Activated naive CD8-positive, alpha-beta T cell treated with anti-CD3 and anti-CD28 coated beads, Interleukin-2, amount 50 U/mL, for 24 hours (primary cell): Measurements from ENCODE around the gene CRISP3.

Experiments used
- ATAC-seq: fragments of 150-1000 bp; cut with Tn5 transposase; one replicate; pipeline ENCODE4 v1.10.0; 2021
- DNase-seq: peaks from one replicate; pipeline ENCODE4 v3.0.0; 2021
- H3K27ac Mint-ChIP-seq: one replicate; pipeline ENCODE4 v1.8.0; 2021; ENCODE audit warnings: mild to moderate bottlenecking, mixed read lengths
- H3K27me3 Mint-ChIP-seq: one replicate; pipeline ENCODE4 v1.8.0; 2021; ENCODE audit warnings: mixed read lengths
- H3K36me3 Mint-ChIP-seq: one replicate; pipeline ENCODE4 v1.8.0; 2021; ENCODE audit warnings: low read depth, mixed read lengths
- H3K4me1 Mint-ChIP-seq: one replicate; pipeline ENCODE4 v1.8.0; 2021; ENCODE audit warnings: mixed read lengths
- H3K4me3 Mint-ChIP-seq: one replicate; pipeline ENCODE4 v1.8.0; 2021; ENCODE audit warnings: mild to moderate bottlenecking, moderate library complexity, mixed read lengths
- H3K9me3 Mint-ChIP-seq: one replicate; pipeline ENCODE4 v1.8.0; 2021; ENCODE audit warnings: mixed read lengths

Gene CRISP3, protein sequence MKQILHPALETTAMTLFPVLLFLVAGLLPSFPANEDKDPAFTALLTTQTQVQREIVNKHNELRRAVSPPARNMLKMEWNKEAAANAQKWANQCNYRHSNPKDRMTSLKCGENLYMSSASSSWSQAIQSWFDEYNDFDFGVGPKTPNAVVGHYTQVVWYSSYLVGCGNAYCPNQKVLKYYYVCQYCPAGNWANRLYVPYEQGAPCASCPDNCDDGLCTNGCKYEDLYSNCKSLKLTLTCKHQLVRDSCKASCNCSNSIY

GRCh38 chr6:49744259-49744658, at the start of gene CRISP3:
TSS of gene CRISP3 (minus strand) at chr6:49744388. CDS start at chr6:49744367, 21 bp downstream.
- no peaks in the 10 kb centered on the region for H3K9me3 Mint-ChIP-seq
- ATAC-seq (no peak), DNase-seq (no peak)
- no peak within 1 kb of the TSS for H3K27ac Mint-ChIP-seq
- no peaks in the 10 kb centered on the region for H3K27me3 Mint-ChIP-seq
- H3K36me3 Mint-ChIP-seq: no peaks in the 10 kb centered on the region
- no peak within 1 kb of the TSS for H3K4me3 Mint-ChIP-seq
- H3K4me1 Mint-ChIP-seq: no peaks in the 10 kb centered on the region

- Mint-ChIP-seq H3K4me3 (no peak overlapping the region), H3K9me3 (peaks cover 4% of the 10 kb centered on the region), H3K27me3 (no peaks in the 10 kb centered on the region), H3K27ac (no peak overlapping the region), H3K36me3 (no peaks in the 10 kb centered on the region), H3K4me1 (no peaks in the 10 kb centered on the region)
- no peak for DNase-seq
- ATAC-seq: no peak
Measured at GRCh38 chr6:49790341-49790740, 46.2 kb upstream of the CRISP3 start.

- Mint-ChIP-seq H3K9me3 (peaks cover 4% of the 10 kb centered on the region), H3K4me3 (no peak within 1 kb of the TSS), H3K27me3 (no peaks in the 10 kb centered on the region), H3K4me1 (no peaks in the 10 kb centered on the region), H3K36me3 (no peaks in the 10 kb centered on the region), H3K27ac (no peak within 1 kb of the TSS)
- ATAC-seq: no peak
- no peak for DNase-seq
Measured at GRCh38 chr6:49787176-49787575, 43.0 kb upstream of the CRISP3 start, which contains the start of gene PGK2. TSS of gene PGK2 (minus strand) at chr6:49787285. CDS start at chr6:49787187, 98 bp downstream.

GRCh38 chr6:49784272-49784671, 40.1 kb upstream of the CRISP3 start:
- H3K4me1 Mint-ChIP-seq: no peaks in the 10 kb centered on the region

GRCh38 chr6:49782725-49783124, 38.5 kb upstream of the CRISP3 start:
- Mint-ChIP-seq H3K27ac (no peak overlapping the region), H3K4me3 (no peak overlapping the region), H3K36me3 (no peaks in the 10 kb centered on the region), H3K27me3 (no peaks in the 10 kb centered on the region), H3K9me3 (no peaks in the 10 kb centered on the region), H3K4me1 (no peaks in the 10 kb centered on the region)
- no peak for DNase-seq
- no peak for ATAC-seq

More at GRCh38 chr6:49784272-49784671, 40.1 kb upstream of the CRISP3 start:
- DNase-seq (no peak), ATAC-seq (no peak)
- Mint-ChIP-seq H3K27me3 (no peaks in the 10 kb centered on the region), H3K4me3 (no peak overlapping the region), H3K27ac (no peak overlapping the region), H3K9me3 (peaks cover 2% of the 10 kb centered on the region), H3K36me3 (no peaks in the 10 kb centered on the region)

DNA sequence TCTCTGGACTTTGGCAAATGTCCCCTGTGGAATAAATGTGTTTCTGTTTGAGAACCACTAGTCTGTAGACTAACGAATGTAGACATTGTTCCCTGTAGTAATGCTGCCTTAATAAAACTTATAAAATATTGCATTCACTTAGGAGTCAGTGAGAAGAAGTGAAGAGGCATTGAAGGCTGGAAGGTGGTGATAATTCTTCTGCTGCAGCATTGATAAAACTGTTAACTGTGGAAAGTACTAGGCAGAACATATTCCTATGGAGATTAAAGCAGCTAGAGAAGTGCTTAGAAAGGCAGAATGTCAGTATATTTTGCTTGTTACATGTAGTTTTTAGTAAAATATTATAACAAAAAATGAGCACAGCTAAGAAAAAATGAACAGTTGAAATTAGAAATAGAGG, 38.1 kb upstream of the CRISP3 start:
- ATAC-seq (no peak), DNase-seq (no peak)
- H3K4me3 Mint-ChIP-seq: no peak overlapping the region
- H3K4me1 Mint-ChIP-seq: no peaks in the 10 kb centered on the region
- no peaks in the 10 kb centered on the region for H3K36me3 Mint-ChIP-seq
- no peak overlapping the region for H3K27ac Mint-ChIP-seq
- H3K27me3 Mint-ChIP-seq: no peaks in the 10 kb centered on the region
- no peaks in the 10 kb centered on the region for H3K9me3 Mint-ChIP-seq

GRCh38 chr6:49776444-49776843, 32.3 kb upstream of the CRISP3 start:
- H3K9me3 Mint-ChIP-seq: peaks cover 6% of the 10 kb centered on the region
- no peaks in the 10 kb centered on the region for H3K36me3 Mint-ChIP-seq
- H3K4me1 Mint-ChIP-seq: no peaks in the 10 kb centered on the region
- no peak for DNase-seq
- ATAC-seq: no peak
- no peak overlapping the region for H3K27ac Mint-ChIP-seq
- H3K27me3 Mint-ChIP-seq: no peaks in the 10 kb centered on the region
- no peak overlapping the region for H3K4me3 Mint-ChIP-seq

DNA sequence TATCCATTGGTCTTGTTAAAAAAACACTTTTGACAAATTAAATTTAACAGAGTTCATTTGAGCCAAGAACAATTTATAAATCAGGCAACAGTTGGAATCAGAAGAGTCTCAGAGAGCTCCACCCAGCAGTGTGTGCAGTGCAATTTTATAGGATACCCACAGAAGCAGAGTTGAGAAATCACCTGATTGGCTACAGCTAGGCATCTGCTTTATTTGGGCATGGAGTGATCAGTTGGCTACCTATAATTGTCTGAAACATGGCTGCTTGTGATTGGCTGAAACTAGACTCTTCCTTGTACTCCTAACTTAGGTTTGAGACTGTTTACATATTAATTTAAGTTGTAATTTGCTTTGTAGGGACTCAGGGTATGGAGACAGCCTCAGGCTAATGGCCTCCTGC, 30.9 kb upstream of the CRISP3 start:
- peaks cover 6% of the 10 kb centered on the region for H3K9me3 Mint-ChIP-seq
- no peaks in the 10 kb centered on the region for H3K36me3 Mint-ChIP-seq
- no peak for DNase-seq
- no peaks in the 10 kb centered on the region for H3K4me1 Mint-ChIP-seq
- H3K4me3 Mint-ChIP-seq: no peak overlapping the region
- no peak overlapping the region for H3K27ac Mint-ChIP-seq
- no peaks in the 10 kb centered on the region for H3K27me3 Mint-ChIP-seq
- ATAC-seq: no peak

GRCh38 chr6:49772285-49772684, 28.1 kb upstream of the CRISP3 start:
- Mint-ChIP-seq H3K4me1 (no peaks in the 10 kb centered on the region), H3K4me3 (no peak overlapping the region), H3K36me3 (no peaks in the 10 kb centered on the region), H3K27ac (no peak overlapping the region), H3K9me3 (peaks cover 6% of the 10 kb centered on the region), H3K27me3 (no peaks in the 10 kb centered on the region)
- no peak for DNase-seq
- ATAC-seq: no peak

- no peak for DNase-seq
- no peak overlapping the region for H3K4me3 Mint-ChIP-seq
- peaks cover 5% of the 10 kb centered on the region for H3K9me3 Mint-ChIP-seq
- no peaks in the 10 kb centered on the region for H3K36me3 Mint-ChIP-seq
- no peak overlapping the region for H3K27ac Mint-ChIP-seq
- no peaks in the 10 kb centered on the region for H3K4me1 Mint-ChIP-seq
- ATAC-seq: no peak
- no peaks in the 10 kb centered on the region for H3K27me3 Mint-ChIP-seq
Measured at GRCh38 chr6:49766762-49767161, 22.6 kb upstream of the CRISP3 start.

DNA sequence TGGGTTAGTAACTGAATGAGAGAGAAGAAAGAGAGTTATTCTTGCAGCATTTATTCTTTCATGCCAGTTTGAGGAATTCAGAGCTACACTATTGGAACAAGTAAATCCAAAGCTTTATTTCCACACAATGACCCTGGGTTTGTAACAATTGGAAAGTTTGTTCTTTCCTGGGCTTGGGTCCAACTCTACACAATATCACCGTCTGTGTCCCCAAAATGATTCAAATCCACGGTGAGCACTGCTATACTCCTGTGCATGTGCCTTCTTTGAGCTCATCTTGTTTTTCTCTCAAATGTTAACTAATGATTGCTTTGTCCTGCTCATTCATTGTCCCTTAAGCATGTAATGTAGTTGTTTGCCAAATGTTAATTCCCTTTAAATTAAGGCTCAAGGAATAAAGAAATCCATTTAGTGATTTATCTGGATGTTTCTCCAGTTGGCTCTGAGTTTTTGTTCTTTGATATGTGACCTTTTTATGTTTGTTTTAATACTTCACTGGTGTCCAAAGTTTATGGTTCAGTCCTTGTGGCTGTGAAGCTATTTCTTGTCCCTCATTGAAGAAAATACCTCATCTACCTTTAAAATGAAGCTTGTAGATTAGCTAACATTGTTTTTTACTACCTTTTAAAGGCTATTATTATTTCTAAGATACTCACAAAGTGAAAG, 20.5 kb upstream of the CRISP3 start:
- no peaks in the 10 kb centered on the region for H3K4me1 Mint-ChIP-seq
- no peaks in the 10 kb centered on the region for H3K36me3 Mint-ChIP-seq
- H3K27ac Mint-ChIP-seq: no peak overlapping the region
- no peaks in the 10 kb centered on the region for H3K27me3 Mint-ChIP-seq
- H3K9me3 Mint-ChIP-seq: peaks cover 5% of the 10 kb centered on the region
- DNase-seq: no peak
- H3K4me3 Mint-ChIP-seq: no peak overlapping the region
- ATAC-seq: no peak

DNA sequence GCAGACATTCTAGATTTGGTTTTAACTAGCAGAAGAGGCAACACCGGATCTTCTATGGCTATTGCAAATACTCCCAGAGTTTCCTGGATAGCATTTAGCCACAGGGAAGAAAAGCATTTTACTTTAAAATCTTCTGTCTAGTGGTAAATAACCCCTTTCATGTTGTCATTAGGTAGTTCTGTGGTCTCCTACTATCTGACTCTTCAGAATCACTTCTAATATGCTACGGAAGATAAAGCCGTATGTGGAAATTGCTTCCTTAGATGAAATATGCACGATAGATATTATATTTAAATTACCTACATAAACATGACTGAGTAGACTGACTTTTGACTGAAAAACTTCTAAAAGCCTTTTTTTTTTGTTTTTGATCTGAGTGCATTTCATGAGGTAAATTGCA, 759 bp downstream of the CRISP3 start:
- DNase-seq: no peak
- Mint-ChIP-seq H3K27ac (no peak overlapping the region), H3K36me3 (no peaks in the 10 kb centered on the region), H3K9me3 (no peaks in the 10 kb centered on the region), H3K27me3 (no peaks in the 10 kb centered on the region), H3K4me3 (no peak overlapping the region), H3K4me1 (no peaks in the 10 kb centered on the region)
- ATAC-seq: no peak

DNA sequence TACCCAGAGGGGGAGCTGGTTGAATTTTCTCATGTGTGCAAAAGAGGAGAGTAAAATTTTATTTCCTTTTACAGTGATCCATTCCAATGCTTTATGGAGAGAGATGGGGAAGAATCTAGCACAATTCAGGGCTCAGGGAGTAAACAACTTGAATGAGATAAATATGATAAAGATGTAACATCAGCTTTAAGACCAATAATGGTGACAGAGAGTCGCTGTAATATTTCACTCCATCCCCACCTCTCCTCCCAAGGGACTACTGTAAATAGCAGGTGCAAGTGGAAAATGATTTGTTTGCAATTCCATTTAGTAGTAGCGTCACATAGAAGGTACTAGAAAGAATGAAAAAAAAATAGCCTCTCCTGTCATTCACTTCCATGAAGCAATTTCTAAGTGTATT, 4.8 kb downstream of the CRISP3 start:
- no peaks in the 10 kb centered on the region for H3K36me3 Mint-ChIP-seq
- H3K27me3 Mint-ChIP-seq: no peaks in the 10 kb centered on the region
- no peak for ATAC-seq
- no peaks in the 10 kb centered on the region for H3K4me1 Mint-ChIP-seq
- no peak for DNase-seq
- H3K4me3 Mint-ChIP-seq: no peak overlapping the region
- no peak overlapping the region for H3K27ac Mint-ChIP-seq
- H3K9me3 Mint-ChIP-seq: no peaks in the 10 kb centered on the region

DNA sequence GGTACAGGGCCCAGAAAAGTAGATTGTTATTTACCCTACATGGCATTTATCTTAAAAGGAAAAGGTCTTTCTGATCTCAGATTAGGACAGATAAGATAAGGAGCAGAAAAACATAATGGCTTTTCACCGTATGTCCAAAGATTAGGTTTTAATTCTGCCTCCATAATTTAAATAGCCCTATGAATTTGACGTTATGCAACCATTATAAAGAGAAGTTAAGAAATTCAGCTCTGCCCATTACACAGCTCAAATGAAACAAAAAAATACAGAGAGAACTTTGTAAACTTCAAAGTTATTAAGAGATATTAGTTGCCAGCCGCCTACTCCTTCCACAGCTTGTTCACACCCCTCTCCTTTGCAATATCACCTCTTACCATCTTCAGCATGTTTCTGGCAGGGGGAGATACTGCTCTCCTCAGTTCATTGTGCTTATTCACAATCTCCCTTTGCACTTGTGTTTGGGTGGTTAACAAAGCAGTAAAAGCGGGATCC, 8.1 kb downstream of the CRISP3 start:
- Mint-ChIP-seq H3K4me3 (no peak overlapping the region), H3K27me3 (no peaks in the 10 kb centered on the region), H3K27ac (no peak overlapping the region), H3K4me1 (no peaks in the 10 kb centered on the region), H3K36me3 (no peaks in the 10 kb centered on the region), H3K9me3 (no peaks in the 10 kb centered on the region)
- ATAC-seq (no peak), DNase-seq (no peak)

DNA sequence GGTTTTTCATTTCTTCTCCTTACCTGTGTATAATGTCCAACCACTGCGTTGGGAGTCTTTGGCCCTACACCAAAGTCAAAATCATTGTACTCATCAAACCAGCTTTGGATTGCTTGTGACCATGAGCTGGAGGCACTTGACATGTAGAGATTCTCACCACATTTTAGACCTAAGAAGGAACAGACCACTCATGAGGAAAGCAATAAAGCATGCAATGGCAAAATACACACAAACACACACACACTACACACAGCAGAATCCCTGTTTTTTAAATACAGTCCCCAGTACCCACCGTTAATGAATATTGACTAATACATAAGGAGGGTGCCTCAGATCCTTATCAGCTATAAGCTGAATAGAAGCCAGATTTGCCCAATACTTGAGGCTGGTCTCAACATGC, 10.5 kb downstream of the CRISP3 start:
- Mint-ChIP-seq H3K27me3 (no peaks in the 10 kb centered on the region), H3K4me3 (no peak overlapping the region), H3K27ac (no peak overlapping the region), H3K4me1 (no peaks in the 10 kb centered on the region), H3K36me3 (no peaks in the 10 kb centered on the region), H3K9me3 (no peaks in the 10 kb centered on the region)
- DNase-seq (no peak), ATAC-seq (no peak)
